Ascending aorta (tissue), 2 donors: ENCODE measurements around the gene PACSIN3. TPM values are rescaled to one million over a fixed set of nuclear protein-coding genes. Genes with fewer than 3 reads are reported as not detected.

Experiments used
- DNase-seq, 2 donors: peaks; one replicate each; pipeline ENCODE4 v3.0.0-alpha.2; 2019; ENCODE audit warnings: low spot score in 2 of 2
- H3K27ac ChIP-seq, 2 donors: fragments of 200-600 bp; sonication (generic); one replicate each; pipeline ENCODE4 v1.5.1; 2016 to 2017; ENCODE audit warnings: mild to moderate bottlenecking in 1 of 2
- H3K27me3 ChIP-seq: fragments of 200-600 bp; sonication (generic); one replicate; pipeline ENCODE4 v1.5.1; 2017
- H3K36me3 ChIP-seq, 2 donors: fragments of 200-600 bp; sonication (generic); one replicate each; pipeline ENCODE4 v1.5.1; 2016
- H3K4me1 ChIP-seq, 2 donors: fragments of 200-600 bp; sonication (generic); one replicate each; pipeline ENCODE4 v1.5.1; 2016 to 2017; ENCODE audit warnings: mild to moderate bottlenecking in 1 of 2
- H3K4me3 ChIP-seq, 2 donors: fragments of 200-600 bp; sonication (generic); one replicate each; pipeline ENCODE4 v1.5.1; 2016 to 2017; ENCODE audit warnings: mild to moderate bottlenecking in 1 of 2
- H3K9me3 ChIP-seq, 2 donors: fragments of 200-600 bp; sonication (generic); one replicate each; pipeline ENCODE4 v1.5.1; 2016
- CTCF ChIP-seq, 3 experiments: fragments of 200-600 bp in 2 of 3; fragments of 450-650 bp in 1 of 3; sonication (generic) in 2 of 3; IDR thresholded peaks; one replicate each; pipeline ENCODE4 v1.5.1; 2016 to 2019; ENCODE audit warnings: antibody characterized with exemption in 3 of 3, mild to moderate bottlenecking in 1 of 3, moderate library complexity in 1 of 3
- intact Hi-C: fragments of 100-400 bp; cut with DNase I; formaldehyde crosslinking; loops from one replicate; pipeline ENCODE4 v1.15.1; 2023
- total RNA-seq: library from RNA; depleted of rRNA; stranded (reverse); fragments of >200 nt; gene quantifications from one replicate; pipeline ENCODE4 v1.1.0, GENCODE V29; 2016

Gene PACSIN3
- total RNA-seq, 1 donor from 2014 or later = 32.7 TPM

- Histone ChIP-seq H3K9me3 (no peaks in the 10 kb centered on the region), H3K36me3 (no peaks in the 10 kb centered on the region), H3K27me3 (no peaks in the 10 kb centered on the region), H3K4me1 (no peaks in the 10 kb centered on the region), H3K4me3 (no peak overlapping the region), H3K27ac (no peak overlapping the region)
- DNase-seq = no peak
- TF ChIP-seq CTCF (IDR thresholded peaks at IDR 0.05) = no peak
- intact Hi-C loops = no loop called here
Observed at GRCh38 chr11:47131136-47131535, 55.1 kb downstream of the PACSIN3 start.

- Histone ChIP-seq H3K27ac (no peak overlapping the region), H3K27me3 (no peaks in the 10 kb centered on the region), H3K4me3 (no peak overlapping the region), H3K4me1 (no peaks in the 10 kb centered on the region), H3K9me3 (no peaks in the 10 kb centered on the region), H3K36me3 (no peaks in the 10 kb centered on the region)
- TF ChIP-seq CTCF (IDR thresholded peaks at IDR 0.05) = no peak
- intact Hi-C loops = no loop called here
- no peak for DNase-seq
Observed at GRCh38 chr11:47130543-47130942, 55.7 kb downstream of the PACSIN3 start.

Other genes with a start within 250 kb of the PACSIN3 start
- 16.6 TPM for gene CSTPP1, start 249.7 kb downstream of the PACSIN3 start, total RNA-seq
- 66.1 TPM for gene ARFGAP2, start 9.6 kb downstream of the PACSIN3 start, total RNA-seq
- gene DDB2, start 28.5 kb upstream of the PACSIN3 start, total RNA-seq = 22.6 TPM
- gene ACP2, start 62.4 kb upstream of the PACSIN3 start, total RNA-seq = 63.3 TPM
- gene NR1H3, start 71.6 kb upstream of the PACSIN3 start, total RNA-seq = 92.4 TPM
- 31.7 TPM for gene MADD, start 83.7 kb upstream of the PACSIN3 start, total RNA-seq
- gene MYBPC3, start 166.3 kb upstream of the PACSIN3 start, total RNA-seq = not detected
- gene SPI1, start 192.1 kb upstream of the PACSIN3 start, total RNA-seq = 98.2 TPM
- gene SLC39A13, start 222.2 kb upstream of the PACSIN3 start, total RNA-seq = 246 TPM
- gene PSMC3, start 240.0 kb upstream of the PACSIN3 start, total RNA-seq = 34.8 TPM